GM18507 (cell line): ENCODE measurements around the gene CEP128.

Experiments
- DNase-seq: peaks from one replicate; pipeline ENCODE4 v3.0.0; 2011; ENCODE audit warnings: low read depth; ENCODE audit not compliant: insufficient read length; ENCODE audit errors: extremely low spot score
- FAIRE-seq: peaks from 2 replicates; lab custom pipeline; 2011; peaks lifted over from hg19 to GRCh38; lab: Jason Lieb, UNC

CEP128 gene

DNA sequence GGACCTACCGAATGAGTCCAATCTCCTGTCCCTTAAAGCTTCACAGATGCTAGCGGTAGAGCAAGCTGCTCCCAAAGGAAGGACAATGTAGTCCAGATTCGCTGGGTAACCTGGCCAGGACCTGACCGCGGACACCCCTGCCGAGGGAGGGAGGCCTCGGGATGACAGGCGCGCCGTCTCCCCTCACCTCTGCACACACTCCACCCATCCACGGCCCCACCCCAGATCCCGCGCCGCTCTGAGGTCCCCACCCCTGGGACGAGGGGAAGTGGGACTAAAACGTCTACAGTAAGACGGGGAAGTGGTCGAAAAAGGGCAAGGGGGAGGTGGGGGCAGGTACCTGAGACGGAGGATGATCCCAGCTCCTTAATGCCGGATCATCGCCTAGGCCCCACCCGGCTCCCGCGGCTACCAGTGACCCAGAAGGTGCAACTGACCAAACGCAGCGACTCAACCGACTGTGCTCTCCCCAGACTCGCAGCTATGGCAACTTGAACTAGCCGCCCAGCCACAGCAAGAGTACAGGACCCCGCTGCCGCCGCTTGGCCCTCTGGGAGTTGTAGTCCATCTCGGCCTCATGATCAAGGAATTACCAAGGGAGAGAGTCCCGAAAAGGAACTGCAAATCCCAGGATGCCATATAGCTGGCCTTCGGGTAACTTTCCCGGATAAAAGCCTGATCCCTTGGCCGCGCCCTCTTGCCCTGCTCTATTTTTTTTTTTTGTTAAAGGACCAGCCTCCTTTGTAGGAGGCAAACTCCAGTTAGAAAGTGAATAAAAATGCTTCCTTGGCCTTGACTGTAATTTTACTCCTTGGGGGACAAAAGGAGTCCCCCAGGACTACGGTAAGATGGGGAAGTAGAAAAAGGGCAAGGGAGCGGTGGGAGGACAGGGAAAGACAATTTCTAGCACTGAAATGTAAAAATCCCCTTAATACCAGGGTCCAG lies at the start of gene CEP128:
Gene CEP128 (minus strand): TSS at position 498 of the 945 bp plus-strand sequence.
- peak; percentile 72 for DNase-seq
- FAIRE-seq, result peak; percentile 99

DNA sequence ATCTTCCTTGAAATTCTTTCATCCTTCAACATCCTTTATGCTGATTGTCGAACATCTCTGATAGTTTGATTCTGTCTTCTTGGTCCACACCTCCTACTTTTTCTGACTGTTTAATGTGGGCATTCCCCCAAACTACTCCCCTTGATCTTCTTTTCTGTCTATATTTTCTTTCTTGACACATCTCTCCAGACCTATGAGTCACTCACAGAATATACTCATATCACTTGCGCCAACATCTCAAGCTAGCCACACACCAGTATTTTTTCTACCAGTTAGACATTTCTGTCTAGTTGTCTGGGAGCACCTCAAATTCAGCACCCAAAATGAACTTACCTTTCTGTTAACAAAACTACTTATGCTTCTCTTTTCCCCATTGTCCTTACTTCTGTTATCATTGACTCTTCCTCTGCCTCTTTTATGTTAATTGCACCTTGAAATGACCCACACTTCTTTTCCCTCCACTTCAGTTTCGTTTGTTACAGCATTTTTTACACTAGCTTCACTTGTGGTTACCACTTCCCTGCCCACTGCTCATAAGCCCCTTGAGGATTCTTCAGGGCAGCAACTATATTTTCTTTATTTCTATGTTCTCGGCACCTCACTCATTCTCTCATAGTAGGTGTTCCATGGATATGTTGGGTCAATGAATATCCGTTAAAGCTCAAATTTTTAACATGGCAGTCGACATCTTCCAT lies 47.3 kb upstream of the CEP128 start:
- DNase-seq, result no peak
- peak; percentile 55 for FAIRE-seq

- DNase-seq (no peak), FAIRE-seq (no peak)
Measured at GRCh38 chr14:80988192-80988591, 46.7 kb upstream of the CEP128 start.

DNA sequence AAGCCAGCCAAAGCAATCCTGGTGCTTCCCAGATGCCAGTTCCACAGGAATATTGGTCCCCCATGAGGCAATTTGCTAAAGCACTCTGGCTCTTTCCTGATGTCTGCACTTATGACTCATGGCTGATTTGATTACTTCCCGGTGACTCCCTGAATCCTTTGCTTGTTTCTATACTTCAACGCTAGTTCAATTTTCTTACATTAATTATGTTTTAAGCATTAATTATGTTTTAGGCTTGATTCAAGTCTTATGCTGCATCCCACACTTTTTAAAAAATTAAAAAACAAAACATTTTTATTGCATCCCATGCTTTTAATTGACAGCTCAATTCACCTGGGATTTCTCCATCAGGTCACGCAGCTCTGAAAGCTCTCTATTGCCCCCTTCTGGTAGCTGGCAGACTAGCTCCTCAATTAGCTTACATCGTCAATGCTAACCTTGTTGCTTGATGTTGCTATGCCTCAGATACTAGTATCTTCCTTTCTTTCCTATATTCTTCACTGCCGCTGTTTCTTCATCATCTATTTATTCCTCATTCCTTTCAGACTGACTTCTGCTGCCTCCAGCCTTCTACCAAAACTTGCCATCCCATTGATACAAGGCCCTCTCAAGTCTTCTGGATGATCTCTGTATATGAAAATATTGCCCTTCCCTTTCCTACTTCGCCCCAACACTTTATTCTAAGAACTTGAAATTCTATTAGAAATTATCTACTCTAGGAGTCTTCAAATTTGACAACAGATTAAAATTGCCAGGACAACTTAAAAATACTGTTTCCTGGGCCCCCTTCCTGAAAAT lies 45.9 kb upstream of the CEP128 start:
- peak; percentile 87 for FAIRE-seq
- DNase-seq, result peak; percentile 15

DNA sequence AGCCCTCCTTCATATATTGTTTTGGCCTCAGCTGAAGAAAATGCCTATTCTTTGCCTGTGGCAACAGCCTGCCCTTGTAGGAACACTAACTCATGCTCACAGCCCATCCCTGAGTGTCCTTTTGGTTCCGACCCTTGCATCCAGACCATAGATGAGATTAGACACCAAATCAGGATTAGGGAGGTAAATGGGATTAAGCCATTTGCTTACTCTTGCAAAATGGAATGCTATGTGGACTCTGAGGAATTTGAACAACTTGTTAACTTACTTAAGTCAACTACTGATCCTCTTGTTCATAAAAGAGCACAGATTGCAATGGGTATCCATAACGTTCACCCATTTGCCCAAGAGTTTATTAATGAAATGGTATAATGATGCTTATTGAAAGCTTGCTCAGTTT lies 41.2 kb upstream of the CEP128 start:
- no peak for FAIRE-seq
- no peak for DNase-seq

DNA sequence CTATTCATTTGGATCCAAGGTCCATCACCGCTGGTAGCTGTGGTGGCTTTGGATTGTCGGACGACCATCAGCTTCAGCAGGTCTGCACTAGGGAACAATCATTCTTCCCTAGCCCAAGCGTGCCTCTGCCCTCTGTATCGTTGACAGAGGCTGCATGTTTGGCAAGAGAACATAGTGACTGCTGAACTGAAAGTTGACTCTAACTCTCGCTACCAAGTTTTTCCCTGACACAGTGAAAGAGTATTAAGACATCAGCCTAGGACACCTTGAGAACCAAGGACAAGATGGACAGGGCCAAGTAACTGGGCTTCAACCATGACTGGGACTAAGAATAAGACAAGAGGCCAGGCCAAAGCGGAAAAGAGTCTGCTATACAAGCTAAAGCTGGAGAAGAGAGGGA lies 40.1 kb upstream of the CEP128 start:
- no peak for FAIRE-seq
- no peak for DNase-seq

- FAIRE-seq (no peak), DNase-seq (no peak)
Measured at GRCh38 chr14:80981156-80981555, 39.6 kb upstream of the CEP128 start.

GRCh38 chr14:80979951-80980350 lies 38.4 kb upstream of the CEP128 start:
- FAIRE-seq (no peak), DNase-seq (no peak)

DNA sequence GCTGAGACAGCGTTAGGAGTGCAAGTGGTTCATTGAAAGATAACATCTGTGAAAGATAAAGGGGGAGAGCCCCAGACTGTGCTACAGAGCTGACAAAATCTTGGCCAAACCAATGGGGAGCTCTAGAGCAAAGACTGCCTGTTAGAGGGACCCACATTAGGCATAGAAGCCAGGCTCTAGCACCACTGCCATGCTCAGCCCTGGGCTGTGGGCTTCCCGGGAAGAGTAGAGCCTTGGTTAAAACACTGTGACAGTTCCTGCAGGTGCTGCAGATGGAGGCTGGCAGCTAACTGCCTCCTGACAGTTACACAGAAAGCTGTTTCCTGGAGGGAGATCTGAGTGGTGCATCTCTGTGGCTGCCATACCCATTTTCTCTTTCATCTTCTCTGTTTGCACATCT lies 36.9 kb upstream of the CEP128 start:
- DNase-seq (no peak), FAIRE-seq (no peak)

GRCh38 chr14:80977221-80977620 lies 35.7 kb upstream of the CEP128 start:
- DNase-seq (no peak), FAIRE-seq (no peak)

- FAIRE-seq (no peak), DNase-seq (no peak)
Measured at GRCh38 chr14:80974679-80975078, 33.1 kb upstream of the CEP128 start.

DNA sequence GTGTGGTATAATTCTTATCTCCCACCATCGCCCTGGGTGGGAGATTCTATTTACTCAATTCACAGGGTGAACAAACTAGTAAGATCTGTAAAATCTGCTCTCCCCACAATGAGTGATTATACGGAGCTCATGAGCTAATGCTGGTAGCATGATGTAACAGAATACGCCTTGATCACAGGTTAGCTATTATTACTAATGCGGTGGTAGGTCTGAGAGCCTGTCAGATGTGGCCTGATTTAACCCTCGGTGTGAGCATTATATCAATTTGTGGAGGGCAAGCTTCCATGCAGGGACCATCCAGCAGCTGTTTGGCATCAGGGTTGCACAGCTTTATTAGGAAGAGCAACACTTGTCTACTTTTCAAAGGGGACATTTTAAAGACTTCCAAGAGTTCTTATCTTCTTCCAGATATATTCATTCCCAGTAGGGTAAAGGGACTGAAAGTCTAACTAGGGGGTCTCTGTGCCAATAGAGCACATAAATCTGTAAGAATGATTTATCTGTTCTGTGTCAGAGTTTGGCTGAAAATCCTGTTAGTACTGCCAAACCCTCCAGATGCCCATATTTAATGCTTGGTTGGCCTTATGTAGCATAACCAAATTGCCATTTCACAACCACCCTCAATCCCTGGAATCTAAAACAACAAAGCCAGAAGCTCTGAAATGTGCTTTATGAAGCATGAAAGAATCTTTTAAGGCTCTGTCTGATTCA lies 32.5 kb upstream of the CEP128 start:
- no peak for DNase-seq

DNA sequence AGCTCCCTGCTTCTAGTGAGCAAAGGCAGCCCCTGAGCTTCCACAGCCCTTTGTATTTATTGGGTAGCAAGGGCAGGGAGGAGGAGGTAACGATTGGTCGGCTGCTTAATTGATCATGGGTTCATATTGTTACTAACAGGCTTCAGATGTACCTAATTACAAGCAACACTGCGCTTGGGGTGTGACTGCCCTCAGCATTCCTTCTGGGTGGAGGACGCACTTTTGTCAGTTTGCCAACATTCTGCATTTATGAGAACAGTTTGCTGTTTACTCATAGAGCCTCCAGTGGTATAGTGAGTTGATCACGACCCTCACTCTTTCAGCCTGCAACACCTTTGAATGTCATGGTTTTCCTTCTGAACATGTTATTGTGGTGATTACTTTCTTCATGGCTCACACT lies 23.5 kb upstream of the CEP128 start:
- FAIRE-seq (no peak), DNase-seq (no peak)

More for the DNA sequence above, 32.5 kb upstream of the CEP128 start:
- FAIRE-seq, result no peak

GRCh38 chr14:80959496-80959895 lies 18.0 kb upstream of the CEP128 start:
- DNase-seq (peak; percentile 40), FAIRE-seq (peak; percentile 97)

DNA sequence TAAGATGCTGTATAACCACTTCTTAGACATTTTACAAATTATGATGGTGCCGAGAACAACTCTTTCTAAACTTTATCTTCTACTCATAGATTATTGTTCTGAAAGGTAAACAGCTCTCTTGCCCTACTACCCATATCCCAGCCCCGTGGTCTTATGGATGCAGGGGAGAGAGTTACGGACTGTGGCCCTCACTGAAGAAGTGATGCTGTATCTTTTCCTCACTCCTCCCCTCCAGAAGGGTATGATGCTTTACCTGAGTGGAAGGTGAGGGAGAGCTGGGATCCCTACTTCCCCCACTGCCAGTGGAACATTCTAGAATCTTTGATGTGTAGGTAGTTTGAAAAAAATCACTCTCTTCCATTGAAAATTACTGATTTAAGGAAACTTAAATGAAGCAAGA lies 17.4 kb upstream of the CEP128 start:
- DNase-seq (no peak), FAIRE-seq (no peak)

DNA sequence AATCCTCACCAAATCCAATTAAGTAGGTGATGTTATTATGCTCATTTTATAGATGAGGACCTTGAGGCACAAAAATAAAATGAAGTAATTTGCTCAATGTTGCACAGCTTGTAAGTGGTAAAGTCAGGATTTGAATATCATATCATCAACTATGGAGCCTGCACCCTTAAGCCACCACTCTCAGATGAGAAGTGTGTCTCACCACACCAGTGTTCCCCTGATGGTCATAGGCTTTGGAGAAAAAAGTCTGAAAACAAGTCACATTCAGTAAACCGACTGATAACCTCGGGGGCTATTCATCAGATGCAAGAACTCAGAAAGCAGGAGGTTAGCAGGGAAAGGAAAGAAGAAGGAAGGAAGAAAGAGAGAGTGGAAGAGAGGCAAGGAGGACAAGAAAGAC lies 16.7 kb upstream of the CEP128 start:
- FAIRE-seq (no peak), DNase-seq (no peak)

- DNase-seq, result no peak
- no peak for FAIRE-seq
Measured at GRCh38 chr14:80957613-80958012, 16.1 kb upstream of the CEP128 start.

DNA sequence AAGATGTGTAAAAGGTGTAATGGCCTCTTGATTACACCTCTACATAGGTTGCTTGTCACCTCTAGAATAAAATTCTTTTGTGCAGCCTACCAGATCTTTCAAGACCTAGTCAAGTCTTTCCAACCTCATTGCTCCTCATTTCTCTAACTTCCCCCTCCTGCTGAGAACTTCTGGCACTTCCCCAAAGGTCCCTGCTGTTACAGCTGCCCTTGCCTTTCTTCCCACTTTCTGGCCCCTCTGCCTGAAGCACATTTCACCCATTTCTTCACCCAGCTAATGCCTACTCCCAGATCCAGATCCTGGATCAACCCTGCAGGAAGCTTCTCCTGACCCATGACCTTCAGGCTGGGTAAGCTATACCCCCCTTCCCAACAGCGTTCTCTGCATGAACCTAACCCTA lies 15.4 kb upstream of the CEP128 start:
- no peak for FAIRE-seq

GRCh38 chr14:80956102-80956501 lies 14.6 kb upstream of the CEP128 start:
- DNase-seq (no peak), FAIRE-seq (no peak)

More for the DNA sequence above, 15.4 kb upstream of the CEP128 start:
- no peak for DNase-seq
